SK-N-MC (cell line): ENCODE results near the gene CCDC51.

Experiments
- EZH2 ChIP-seq: fragments of 200-600 bp; sonication (generic); IDR thresholded peaks from one replicate; pipeline ENCODE4 v1.6.1; 2017; ENCODE audit warnings: antibody characterized with exemption
- POLR2AphosphoS5 ChIP-seq: IDR thresholded peaks from 2 replicates; pipeline ENCODE4 v1.6.1; 2012; ENCODE audit warnings: mild to moderate bottlenecking, low read depth, low read length, borderline replicate concordance

DNA sequence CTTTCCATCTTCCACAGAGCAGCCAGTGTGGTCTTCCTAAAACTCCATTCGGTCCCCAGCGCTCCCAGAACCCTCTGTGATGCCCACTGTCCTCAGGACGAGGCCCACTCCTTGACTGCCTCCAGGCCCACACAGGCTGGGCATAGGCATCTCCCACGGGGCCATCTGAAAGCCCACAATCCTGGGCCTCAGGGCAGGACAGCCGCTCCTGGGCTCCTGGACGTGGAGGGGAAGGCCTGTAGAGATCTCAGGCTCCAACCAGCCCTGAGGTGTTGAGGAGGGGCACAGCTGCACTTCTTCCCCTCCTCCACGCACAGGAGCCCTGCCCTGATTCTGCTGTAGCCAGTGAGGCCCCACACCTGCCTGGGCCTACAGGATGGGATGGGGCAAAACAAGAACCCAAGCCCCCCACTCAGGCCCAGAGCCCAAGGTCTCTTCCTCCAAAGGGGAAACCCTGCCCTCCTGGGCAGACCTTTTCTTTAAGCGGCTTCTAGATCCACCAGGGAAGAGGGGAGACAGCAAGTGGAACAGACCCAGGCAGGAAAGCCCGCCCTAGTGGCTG lies 38.1 kb upstream of the CCDC51 start:
- TF ChIP-seq POLR2AphosphoS5 = no peak
- no peak for TF ChIP-seq EZH2
